Hepatocyte (in vitro differentiated cells): ENCODE measurements around the gene ATF7IP2. TPM values are rescaled to one million over a fixed set of nuclear protein-coding genes. Genes with fewer than 3 reads are reported as not detected.
"Not testable (repeated sequence)": the region's sequence is repeated elsewhere in the genome, so short reads cannot be mapped to it uniquely, and the experiment has no call there.

Experiments used
- DNase-seq: peaks from one replicate; pipeline ENCODE4 v3.0.0-alpha.2; 2016; ENCODE audit warnings: low spot score
- H2AFZ ChIP-seq: fragments of 200-600 bp; sonication (generic); 2 replicates; pipeline ENCODE4 v1.6.0; 2016; ENCODE audit warnings: antibody characterized with exemption, mild to moderate bottlenecking
- H3K27ac ChIP-seq: fragments of 200-600 bp; sonication (generic); 2 replicates; pipeline ENCODE4 v1.5.1; 2016; ENCODE audit warnings: mild to moderate bottlenecking
- H3K27me3 ChIP-seq: fragments of 200-600 bp; sonication (generic); 2 replicates; pipeline ENCODE4 v1.6.1; 2016
- H3K36me3 ChIP-seq: fragments of 200-600 bp; sonication (generic); replicated peaks from 2 replicates; pipeline ENCODE4 v1.5.1; 2016; ENCODE audit warnings: low read depth; ENCODE audit not compliant: insufficient read depth
- H3K4me1 ChIP-seq: fragments of 200-600 bp; sonication (generic); 2 replicates; pipeline ENCODE4 v1.5.1; 2016; ENCODE audit warnings: mild to moderate bottlenecking, moderate library complexity; ENCODE audit not compliant: insufficient read depth
- H3K4me2 ChIP-seq: fragments of 200-600 bp; sonication (generic); 2 replicates; pipeline ENCODE4 v1.6.0; 2016
- H3K4me3 ChIP-seq: fragments of 200-600 bp; sonication (generic); 2 replicates; pipeline ENCODE4 v1.5.1; 2016; ENCODE audit warnings: mild to moderate bottlenecking
- H3K79me2 ChIP-seq: fragments of 200-600 bp; sonication (generic); 2 replicates; pipeline ENCODE4 v1.6.0; 2017; ENCODE audit warnings: mild to moderate bottlenecking
- H3K9me2 ChIP-seq: fragments of 200-600 bp; sonication (generic); replicated peaks from 2 replicates; pipeline ENCODE4 v1.6.0; 2017; ENCODE audit warnings: mild to moderate bottlenecking; ENCODE audit not compliant: insufficient read depth
- H3K9me3 ChIP-seq: fragments of 200-600 bp; sonication (generic); 2 replicates; pipeline ENCODE4 v1.5.1; 2016; ENCODE audit warnings: low read depth, mild to moderate bottlenecking
- H4K20me1 ChIP-seq: fragments of 200-600 bp; sonication (generic); 2 replicates; pipeline ENCODE4 v1.6.0; 2016; ENCODE audit warnings: mild to moderate bottlenecking; ENCODE audit not compliant: insufficient read depth, poor library complexity, severe bottlenecking
- CTCF ChIP-seq: fragments of 200-600 bp; sonication (generic); IDR thresholded peaks from 2 replicates; pipeline ENCODE4 v1.5.1; 2016; ENCODE audit warnings: antibody characterized with exemption, mild to moderate bottlenecking; ENCODE audit not compliant: poor library complexity
- EZH2 ChIP-seq: fragments of 200-600 bp; sonication (generic); IDR thresholded peaks from 2 replicates; pipeline ENCODE4 v1.6.1; 2016; ENCODE audit warnings: antibody characterized with exemption, mild to moderate bottlenecking, borderline replicate concordance
- EZH2phosphoT487 ChIP-seq: fragments of 200-600 bp; sonication (generic); IDR thresholded peaks from one replicate; pipeline ENCODE4 v1.6.1; 2018; ENCODE audit warnings: antibody characterized with exemption, mild to moderate bottlenecking, low read depth, moderate library complexity; ENCODE audit not compliant: unreplicated experiment, severe bottlenecking
- WGBS: methylation state at CpG from one replicate; pipeline ENCODE4 v1.1.6; 2016; ENCODE audit warnings: low lambda C conversion rate; ENCODE audit errors: missing lambda C conversion rate; 5-methylcytosine and 5-hydroxymethylcytosine counted together
- polyA plus RNA-seq: library from polyadenylated mRNA; unstranded; fragments of >200 nt; fragmentation: Nextera tagmentation; extraction: Ambion mirVana; gene quantifications from 2 replicates; pipeline ENCODE4 v1.2.1, GENCODE V29; 2016
- total RNA-seq: library from RNA; depleted of rRNA; stranded (reverse); fragments of >200 nt; gene quantifications from 2 replicates; pipeline ENCODE4 v1.2.3, GENCODE V29; 2014

The ATF7IP2 gene
- total and polyA plus RNA-seq, 2 experiments from 2014 or later, result 58.3 to 68.7 TPM

- Histone ChIP-seq H3K36me3 (no peaks in the 10 kb centered on the region), H2AFZ (no peak overlapping the region), H3K27ac (no peak overlapping the region), H3K9me2 (no peaks in the 10 kb centered on the region), H3K27me3 (no peaks in the 10 kb centered on the region), H3K79me2 (no peaks in the 10 kb centered on the region), H3K4me1 (peaks cover under 1% of the 10 kb centered on the region), H3K4me3 (no peak overlapping the region), H4K20me1 (no peaks in the 10 kb centered on the region), H3K4me2 (no peak overlapping the region), H3K9me3 (no peaks in the 10 kb centered on the region)
- TF ChIP-seq EZH2 (no peak), CTCF (no peak), EZH2phosphoT487 (no peak)
- no peak for DNase-seq
- 54% methylated on average over 2 of the region's 2 CpGs for WGBS
Observed at GRCh38 chr16:10352262-10352661, 33.6 kb upstream of the ATF7IP2 start.

- Histone ChIP-seq H2AFZ (no peak overlapping the region), H3K36me3 (no peaks in the 10 kb centered on the region), H3K4me2 (no peak overlapping the region), H3K9me3 (peaks cover 4% of the 10 kb centered on the region), H3K27me3 (no peaks in the 10 kb centered on the region), H4K20me1 (no peaks in the 10 kb centered on the region), H3K4me1 (peaks cover 8% of the 10 kb centered on the region), H3K27ac (no peak overlapping the region), H3K79me2 (no peaks in the 10 kb centered on the region), H3K9me2 (no peaks in the 10 kb centered on the region), H3K4me3 (no peak overlapping the region)
- TF ChIP-seq CTCF (no peak), EZH2 (no peak), EZH2phosphoT487 (no peak)
- no peak for DNase-seq
- 97% methylated on average over 22 of the region's 23 CpGs for WGBS
Observed at GRCh38 chr16:10355589-10355988, 30.3 kb upstream of the ATF7IP2 start.

GRCh38 chr16:10356870-10357842, 28.7 kb upstream of the ATF7IP2 start:
- DNase-seq, result no peak
- Histone ChIP-seq H3K36me3 (no peaks in the 10 kb centered on the region), H3K4me2 (no peak overlapping the region), H3K27ac (peak overlapping the region; percentile 83), H3K4me3 (no peak overlapping the region), H3K79me2 (no peaks in the 10 kb centered on the region), H3K27me3 (no peaks in the 10 kb centered on the region), H3K4me1 (peaks cover 8% of the 10 kb centered on the region), H2AFZ (peak overlapping the region; percentile 9), H3K9me3 (peaks cover 4% of the 10 kb centered on the region), H3K9me2 (no peaks in the 10 kb centered on the region), H4K20me1 (no peaks in the 10 kb centered on the region)
- WGBS, result 73% methylated on average over 11 of the region's 11 CpGs
- no peak for TF ChIP-seq EZH2
- no peak for TF ChIP-seq EZH2phosphoT487
- TF ChIP-seq CTCF, result no peak

GRCh38 chr16:10361747-10362076, 24.1 kb upstream of the ATF7IP2 start:
- peak overlapping the region; percentile 73 for H3K27ac ChIP-seq
- H3K79me2 ChIP-seq, H3K36me3 ChIP-seq, H3K27me3 ChIP-seq, H3K9me2 ChIP-seq, H4K20me1 ChIP-seq, H3K4me2 ChIP-seq, H2AFZ ChIP-seq, DNase-seq, H3K9me3 ChIP-seq, H3K4me3 ChIP-seq: not testable (repeated sequence)
- H3K4me1 ChIP-seq, result peaks cover 11% of the 10 kb centered on the region
- WGBS, result 95% methylated on average over 8 of the region's 8 CpGs
